HFF-Myc (cell line): Measurements from ENCODE around the gene AHI1.

Experiments used
- DNase-seq: peaks from one replicate; pipeline ENCODE4 v3.0.0-alpha.2; 2011; ENCODE audit warnings: low read depth; ENCODE audit errors: extremely low read depth
- H3K4me3 ChIP-seq: replicated peaks from 2 replicates; pipeline ENCODE4 v1.5.1; 2011; ENCODE audit warnings: low read depth, mild to moderate bottlenecking, control low read depth, low read length
- TF ChIP-seq, protein P1 (sequence below): IDR thresholded peaks from 2 replicates; pipeline ENCODE4 v1.5.1; 2012; ENCODE audit warnings: mild to moderate bottlenecking, low read depth, low read length, control low read depth; ENCODE audit errors: missing control alignments

Gene AHI1

GRCh38 chr6:135281964-135282363 is 215.6 kb downstream of the AHI1 start:
- H3K4me3 ChIP-seq, result no peak overlapping the region
- DNase-seq, result no peak
- TF ChIP-seq, protein P1, sequence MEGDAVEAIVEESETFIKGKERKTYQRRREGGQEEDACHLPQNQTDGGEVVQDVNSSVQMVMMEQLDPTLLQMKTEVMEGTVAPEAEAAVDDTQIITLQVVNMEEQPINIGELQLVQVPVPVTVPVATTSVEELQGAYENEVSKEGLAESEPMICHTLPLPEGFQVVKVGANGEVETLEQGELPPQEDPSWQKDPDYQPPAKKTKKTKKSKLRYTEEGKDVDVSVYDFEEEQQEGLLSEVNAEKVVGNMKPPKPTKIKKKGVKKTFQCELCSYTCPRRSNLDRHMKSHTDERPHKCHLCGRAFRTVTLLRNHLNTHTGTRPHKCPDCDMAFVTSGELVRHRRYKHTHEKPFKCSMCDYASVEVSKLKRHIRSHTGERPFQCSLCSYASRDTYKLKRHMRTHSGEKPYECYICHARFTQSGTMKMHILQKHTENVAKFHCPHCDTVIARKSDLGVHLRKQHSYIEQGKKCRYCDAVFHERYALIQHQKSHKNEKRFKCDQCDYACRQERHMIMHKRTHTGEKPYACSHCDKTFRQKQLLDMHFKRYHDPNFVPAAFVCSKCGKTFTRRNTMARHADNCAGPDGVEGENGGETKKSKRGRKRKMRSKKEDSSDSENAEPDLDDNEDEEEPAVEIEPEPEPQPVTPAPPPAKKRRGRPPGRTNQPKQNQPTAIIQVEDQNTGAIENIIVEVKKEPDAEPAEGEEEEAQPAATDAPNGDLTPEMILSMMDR, result no peak

GRCh38 chr6:135281227-135281626 is 216.3 kb downstream of the AHI1 start:
- TF ChIP-seq, protein P1, result no peak
- no peak overlapping the region for H3K4me3 ChIP-seq

GRCh38 chr6:135280375-135281136 is 217.0 kb downstream of the AHI1 start:
- TF ChIP-seq, protein P1, result no peak
- H3K4me3 ChIP-seq, result no peak overlapping the region
- DNase-seq, result peak; percentile 22

More at GRCh38 chr6:135281227-135281626, 216.3 kb downstream of the AHI1 start:
- DNase-seq, result no peak

DNA sequence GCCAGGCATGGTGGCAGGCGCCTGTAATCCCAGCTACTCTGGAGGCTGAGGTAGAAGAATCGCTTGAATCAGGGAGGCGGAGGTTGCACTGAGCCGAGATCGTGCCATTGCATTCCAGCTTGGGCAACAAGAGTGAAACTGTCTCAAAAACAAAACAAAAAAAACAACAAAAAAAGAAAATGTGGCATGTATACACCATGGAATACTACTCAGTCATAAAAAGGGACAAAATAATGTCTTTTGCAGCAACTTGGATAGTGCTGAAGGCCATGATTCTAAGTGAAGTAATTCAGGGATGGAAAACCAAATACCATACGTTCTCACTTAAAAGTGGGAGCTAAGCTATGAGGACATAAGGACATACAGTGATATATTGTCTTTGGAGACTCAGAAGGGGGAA is 220.1 kb downstream of the AHI1 start:
- DNase-seq, result no peak
- H3K4me3 ChIP-seq, result no peak overlapping the region
- TF ChIP-seq, protein P1, result no peak

GRCh38 chr6:135274561-135275293 is 222.8 kb downstream of the AHI1 start:
- no peak for DNase-seq
- H3K4me3 ChIP-seq, result no peak overlapping the region
- TF ChIP-seq, protein P1, result no peak

DNA sequence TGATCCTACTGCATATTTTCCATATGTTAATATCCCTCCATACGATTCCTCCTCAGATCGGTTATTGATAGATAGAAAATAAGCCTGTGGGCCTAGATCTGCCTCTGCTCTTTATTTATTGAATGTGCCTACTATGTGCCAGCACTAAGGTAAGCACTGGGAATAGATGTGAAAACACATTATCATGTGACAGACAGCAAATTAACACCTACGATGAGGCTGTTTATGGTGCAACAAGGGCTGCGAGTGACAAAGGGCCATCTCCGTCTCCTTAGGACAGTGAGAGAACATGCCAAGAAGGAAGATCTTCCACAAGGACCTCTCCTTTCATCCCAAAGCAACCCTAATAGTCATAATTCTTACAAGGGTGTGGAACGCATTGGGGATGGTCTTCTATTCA is 225.9 kb downstream of the AHI1 start:
- no peak overlapping the region for H3K4me3 ChIP-seq
- TF ChIP-seq, protein P1, result no peak
- DNase-seq, result no peak
